Endothelial cell (in vitro differentiated cells): ENCODE measurements around the gene RPS5. TPM values are rescaled to one million over a fixed set of nuclear protein-coding genes. Genes with fewer than 3 reads are reported as not detected.
A peak's percentile ranks its signal among the peaks of the same experiment; 100 is the strongest.

Experiments used
- DNase-seq: peaks from one replicate; pipeline ENCODE4 v3.0.0; 2021; ENCODE audit warnings: low spot score
- H3K27ac Mint-ChIP-seq: one replicate; pipeline ENCODE4 v1.8.0; 2021; ENCODE audit warnings: mixed read lengths, inconsistent platforms; ENCODE audit not compliant: unreplicated experiment
- H3K27me3 Mint-ChIP-seq: one replicate; pipeline ENCODE4 v1.8.0; 2021; ENCODE audit warnings: mild to moderate bottlenecking, moderate library complexity, mixed read lengths, inconsistent platforms; ENCODE audit not compliant: unreplicated experiment
- H3K36me3 Mint-ChIP-seq: one replicate; pipeline ENCODE4 v1.8.0; 2021; ENCODE audit warnings: mild to moderate bottlenecking, low read depth, mixed read lengths, inconsistent platforms; ENCODE audit not compliant: unreplicated experiment
- H3K4me1 Mint-ChIP-seq: one replicate; pipeline ENCODE4 v1.8.0; 2021; ENCODE audit warnings: mild to moderate bottlenecking, mixed read lengths, inconsistent platforms; ENCODE audit not compliant: unreplicated experiment
- H3K4me3 Mint-ChIP-seq: one replicate; pipeline ENCODE4 v1.8.0; 2021; ENCODE audit warnings: mild to moderate bottlenecking, mixed read lengths, inconsistent platforms; ENCODE audit not compliant: unreplicated experiment
- H3K9me3 Mint-ChIP-seq: one replicate; pipeline ENCODE4 v1.8.0; 2021; ENCODE audit warnings: mixed read lengths, inconsistent platforms; ENCODE audit not compliant: unreplicated experiment
- CTCF ChIP-seq: fragments of 200-600 bp; sonication (generic); IDR thresholded peaks from one replicate; pipeline ENCODE4 v1.5.0; 2021; ENCODE audit warnings: antibody characterized with exemption; ENCODE audit not compliant: unreplicated experiment
- total RNA-seq: library from RNA; stranded (reverse); fragmentation: NEBNext Ultra II Directional; extraction: Animal tissue kit (Norgen Biotek cat#: 25700); gene quantifications from one replicate; pipeline ENCODE4 v1.2.1, GENCODE V29; 2021; ENCODE audit not compliant: unreplicated experiment

The RPS5 gene
- total RNA-seq, 1 donor from 2014 or later: 1,047 TPM

DNA sequence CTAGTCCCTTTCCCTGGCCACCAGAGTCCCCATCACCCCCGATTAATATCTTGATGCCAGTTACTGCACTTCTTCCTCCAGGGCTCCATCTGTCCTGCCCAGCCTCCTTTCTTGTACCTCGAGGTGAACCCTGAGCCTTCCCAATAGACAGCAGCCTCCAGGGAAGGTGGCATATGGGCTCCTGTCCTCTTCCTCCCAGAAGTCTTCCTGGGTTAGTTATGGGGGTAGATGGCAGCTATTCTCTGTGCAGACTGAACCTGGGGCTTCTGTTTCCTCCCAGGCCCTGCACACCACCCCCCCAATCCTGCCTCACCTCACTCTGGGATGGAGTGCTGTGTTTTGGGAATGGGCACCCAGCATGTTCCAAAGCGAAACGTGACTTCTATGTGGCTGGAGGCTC, 11.0 kb downstream of the RPS5 start:
- Mint-ChIP-seq H3K36me3 (peaks cover 14% of the 10 kb centered on the region), H3K4me3 (no peak overlapping the region), H3K9me3 (no peaks in the 10 kb centered on the region), H3K4me1 (peaks cover 4% of the 10 kb centered on the region), H3K27ac (no peak overlapping the region), H3K27me3 (peaks cover 10% of the 10 kb centered on the region)
- TF ChIP-seq CTCF: no peak
- no peak for DNase-seq

- peaks cover 4% of the 10 kb centered on the region for H3K4me1 Mint-ChIP-seq
- peaks cover 13% of the 10 kb centered on the region for H3K36me3 Mint-ChIP-seq
- TF ChIP-seq CTCF: no peak
- H3K9me3 Mint-ChIP-seq: no peaks in the 10 kb centered on the region
- H3K27me3 Mint-ChIP-seq: peaks cover 10% of the 10 kb centered on the region
- no peak for DNase-seq
- H3K27ac Mint-ChIP-seq: no peak overlapping the region
- H3K4me3 Mint-ChIP-seq: no peak overlapping the region
Observed at GRCh38 chr19:58398545-58398944, 11.5 kb downstream of the RPS5 start.

- no peak for DNase-seq
- no peaks in the 10 kb centered on the region for H3K9me3 Mint-ChIP-seq
- H3K36me3 Mint-ChIP-seq: peaks cover 2% of the 10 kb centered on the region
- peaks cover 6% of the 10 kb centered on the region for H3K27me3 Mint-ChIP-seq
- H3K4me1 Mint-ChIP-seq: peaks cover 4% of the 10 kb centered on the region
- H3K4me3 Mint-ChIP-seq: peak overlapping the region; percentile 92
- H3K27ac Mint-ChIP-seq: no peak overlapping the region
- TF ChIP-seq CTCF: no peak
Observed at GRCh38 chr19:58399903-58400302, 12.8 kb downstream of the RPS5 start.

DNA sequence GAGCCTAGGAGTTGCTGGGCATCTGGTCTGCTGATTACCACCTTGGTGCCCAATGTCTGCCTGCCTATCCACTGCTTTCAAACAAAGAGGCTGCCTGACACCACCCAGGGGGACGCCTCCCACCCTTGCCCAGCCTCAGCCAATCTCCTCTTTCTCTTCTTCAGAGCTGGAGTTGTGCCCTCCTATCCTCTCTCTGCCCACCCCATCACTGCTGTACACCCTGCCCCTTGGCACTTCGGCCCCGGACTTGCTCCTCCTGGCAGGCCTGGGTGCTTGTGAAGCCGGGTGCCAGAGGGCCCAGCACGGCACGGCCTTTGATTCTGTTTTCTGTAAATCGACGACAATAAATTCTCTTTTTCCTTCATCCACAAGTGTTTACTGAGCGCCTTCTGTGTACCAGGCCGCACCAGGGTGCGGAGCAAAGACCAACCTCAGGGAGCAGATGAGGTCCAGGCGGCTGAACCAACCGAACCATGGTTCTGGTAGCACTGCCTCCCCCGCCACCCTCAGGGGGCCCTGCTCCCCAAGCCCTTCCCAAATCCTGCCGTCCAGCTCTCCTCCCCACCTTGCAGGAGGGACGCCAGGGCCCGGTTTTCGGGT, 13.3 kb downstream of the RPS5 start:
- no peaks in the 10 kb centered on the region for H3K9me3 Mint-ChIP-seq
- peaks cover 4% of the 10 kb centered on the region for H3K4me1 Mint-ChIP-seq
- no peaks in the 10 kb centered on the region for H3K36me3 Mint-ChIP-seq
- H3K4me3 Mint-ChIP-seq: peak overlapping the region; percentile 92
- no peak for DNase-seq
- H3K27ac Mint-ChIP-seq: no peak overlapping the region
- TF ChIP-seq CTCF: no peak
- H3K27me3 Mint-ChIP-seq: peaks cover 6% of the 10 kb centered on the region

- Mint-ChIP-seq H3K27me3 (peaks cover 6% of the 10 kb centered on the region), H3K36me3 (no peaks in the 10 kb centered on the region), H3K4me3 (peak overlapping the region; percentile 92), H3K4me1 (peaks cover 4% of the 10 kb centered on the region), H3K9me3 (no peaks in the 10 kb centered on the region), H3K27ac (peak overlapping the region; percentile 85)
- TF ChIP-seq CTCF: no peak
- DNase-seq: peak; percentile 98
Observed at GRCh38 chr19:58400916-58401839, 14.1 kb downstream of the RPS5 start.
